GM12873 (cell line): ENCODE results near the gene NUP133.

Experiments
- CTCF ChIP-seq: IDR thresholded peaks from 2 replicates; pipeline ENCODE4 v1.5.1; 2012; ENCODE audit warnings: low read depth, mild to moderate bottlenecking, moderate library complexity, low read length, control low read depth; ENCODE audit not compliant: insufficient read depth; ENCODE audit errors: missing control alignments

The NUP133 gene

GRCh38 chr1:229547542-229547941 lies 39.4 kb upstream of the NUP133 start:
- no peak for TF ChIP-seq CTCF

- TF ChIP-seq CTCF: no peak
These were observed 36.4 kb upstream of the NUP133 start for GRCh38 chr1:229544587-229544986.

GRCh38 chr1:229539863-229540506 lies 31.8 kb upstream of the NUP133 start:
- no peak for TF ChIP-seq CTCF

- TF ChIP-seq CTCF: no peak
These were observed 30.8 kb upstream of the NUP133 start for GRCh38 chr1:229538945-229539344.

GRCh38 chr1:229537894-229538293 lies 29.8 kb upstream of the NUP133 start:
- TF ChIP-seq CTCF: no peak

GRCh38 chr1:229536982-229537381 lies 28.8 kb upstream of the NUP133 start:
- no peak for TF ChIP-seq CTCF

- no peak for TF ChIP-seq CTCF
These were observed 27.1 kb upstream of the NUP133 start for GRCh38 chr1:229535230-229535629.
